Body of pancreas (tissue), 4 donors: ENCODE measurements around the gene HLA-DQB1.

Source experiments
- CTCF ChIP-seq, 7 experiments: fragments of 450-650 bp in 4 of 7; fragments of 200-600 bp in 3 of 7; sonication (generic) in 3 of 7; IDR thresholded peaks; one replicate each; pipeline ENCODE4 v1.5.1; 2016 to 2019; ENCODE audit warnings: antibody characterized with exemption in 7 of 7
- POLR2A ChIP-seq, 3 donors: fragments of 450-650 bp; IDR thresholded peaks; one replicate each; pipeline ENCODE4 v1.6.1; 2016; ENCODE audit warnings: antibody characterized with exemption in 3 of 3, mild to moderate bottlenecking in 2 of 3

- TF ChIP-seq CTCF (IDR thresholded peaks at IDR 0.05) (no peak), POLR2A (IDR thresholded peaks at IDR 0.05) (no peak)
Measured at GRCh38 chr6:32637883-32638282, 28.6 kb downstream of the HLA-DQB1 start.
